Measurements from ENCODE around the gene ADD3.

The ADD3 gene, protein sequence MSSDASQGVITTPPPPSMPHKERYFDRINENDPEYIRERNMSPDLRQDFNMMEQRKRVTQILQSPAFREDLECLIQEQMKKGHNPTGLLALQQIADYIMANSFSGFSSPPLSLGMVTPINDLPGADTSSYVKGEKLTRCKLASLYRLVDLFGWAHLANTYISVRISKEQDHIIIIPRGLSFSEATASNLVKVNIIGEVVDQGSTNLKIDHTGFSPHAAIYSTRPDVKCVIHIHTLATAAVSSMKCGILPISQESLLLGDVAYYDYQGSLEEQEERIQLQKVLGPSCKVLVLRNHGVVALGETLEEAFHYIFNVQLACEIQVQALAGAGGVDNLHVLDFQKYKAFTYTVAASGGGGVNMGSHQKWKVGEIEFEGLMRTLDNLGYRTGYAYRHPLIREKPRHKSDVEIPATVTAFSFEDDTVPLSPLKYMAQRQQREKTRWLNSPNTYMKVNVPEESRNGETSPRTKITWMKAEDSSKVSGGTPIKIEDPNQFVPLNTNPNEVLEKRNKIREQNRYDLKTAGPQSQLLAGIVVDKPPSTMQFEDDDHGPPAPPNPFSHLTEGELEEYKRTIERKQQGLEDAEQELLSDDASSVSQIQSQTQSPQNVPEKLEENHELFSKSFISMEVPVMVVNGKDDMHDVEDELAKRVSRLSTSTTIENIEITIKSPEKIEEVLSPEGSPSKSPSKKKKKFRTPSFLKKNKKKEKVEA

GRCh38 chr10:110007701-110008517, at the start of gene ADD3:
ADD3 (plus strand) TSS chr10:110007984; CDS start chr10:110100654, 92,670 bp downstream.
- DNase-seq = peak; percentile 76

GRCh38 chr10:109958059-109958458, 49.7 kb upstream of the ADD3 start:
- DNase-seq = no peak

DNA sequence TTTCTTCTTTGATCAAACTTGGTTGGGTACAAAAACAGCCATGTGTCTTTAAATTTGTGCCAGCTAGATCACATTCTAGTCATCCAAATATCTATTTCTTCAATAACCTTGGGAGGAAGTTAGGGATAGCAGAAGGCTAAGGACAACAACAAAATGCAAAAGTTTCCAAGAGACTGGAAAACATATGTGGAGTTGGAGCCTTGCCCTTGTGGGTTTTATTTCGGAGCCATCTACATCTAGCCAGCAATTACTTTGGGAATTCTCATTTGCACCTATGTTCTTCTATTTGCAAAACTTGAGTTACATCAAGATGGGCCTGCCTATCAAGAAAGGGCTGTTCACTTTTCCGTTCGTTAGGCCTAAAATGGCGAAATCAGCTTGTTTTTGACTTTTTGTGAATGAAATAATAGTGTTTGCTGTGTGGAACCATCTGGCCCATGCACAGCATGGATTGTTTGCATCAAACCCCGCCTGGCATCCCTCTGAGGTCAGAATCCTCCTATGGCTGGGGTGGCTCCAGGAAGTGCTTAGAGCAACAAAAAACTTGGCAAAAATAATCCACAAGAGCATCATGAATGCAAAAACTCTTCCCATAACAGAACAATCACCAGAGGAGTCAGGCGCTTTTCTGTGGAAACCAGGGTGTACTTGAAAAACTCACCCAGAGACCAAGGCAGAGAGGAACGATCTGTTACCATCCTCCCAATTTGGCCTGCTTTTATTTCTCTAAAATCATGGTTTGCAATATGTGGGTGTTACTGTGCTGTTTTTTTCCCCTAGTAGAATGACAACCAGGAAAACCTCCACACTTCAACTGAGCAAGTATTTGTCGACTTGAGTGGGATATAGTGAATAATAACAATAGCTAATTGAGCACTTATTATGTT, 48.3 kb upstream of the ADD3 start:
- DNase-seq = no peak

DNA sequence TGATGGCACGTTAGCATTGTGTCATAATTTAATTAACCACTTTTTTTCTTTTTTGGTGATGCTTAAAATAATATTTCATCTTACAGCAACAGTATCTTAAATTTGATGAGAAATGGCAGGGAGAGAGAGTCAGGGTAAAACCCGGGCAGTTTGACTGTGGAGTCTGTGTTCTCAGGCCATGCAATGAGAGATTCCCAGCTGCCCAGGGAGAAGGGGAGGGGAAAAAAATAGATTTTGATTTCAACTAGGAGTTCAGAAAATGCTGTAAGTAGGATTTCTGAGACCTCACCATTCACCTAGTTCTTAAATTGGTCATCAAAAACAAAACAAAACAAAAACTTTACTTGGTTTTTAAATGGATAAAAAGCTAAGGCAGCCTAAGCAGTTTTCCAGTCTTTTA, 47.1 kb upstream of the ADD3 start:
- no peak for DNase-seq

DNA sequence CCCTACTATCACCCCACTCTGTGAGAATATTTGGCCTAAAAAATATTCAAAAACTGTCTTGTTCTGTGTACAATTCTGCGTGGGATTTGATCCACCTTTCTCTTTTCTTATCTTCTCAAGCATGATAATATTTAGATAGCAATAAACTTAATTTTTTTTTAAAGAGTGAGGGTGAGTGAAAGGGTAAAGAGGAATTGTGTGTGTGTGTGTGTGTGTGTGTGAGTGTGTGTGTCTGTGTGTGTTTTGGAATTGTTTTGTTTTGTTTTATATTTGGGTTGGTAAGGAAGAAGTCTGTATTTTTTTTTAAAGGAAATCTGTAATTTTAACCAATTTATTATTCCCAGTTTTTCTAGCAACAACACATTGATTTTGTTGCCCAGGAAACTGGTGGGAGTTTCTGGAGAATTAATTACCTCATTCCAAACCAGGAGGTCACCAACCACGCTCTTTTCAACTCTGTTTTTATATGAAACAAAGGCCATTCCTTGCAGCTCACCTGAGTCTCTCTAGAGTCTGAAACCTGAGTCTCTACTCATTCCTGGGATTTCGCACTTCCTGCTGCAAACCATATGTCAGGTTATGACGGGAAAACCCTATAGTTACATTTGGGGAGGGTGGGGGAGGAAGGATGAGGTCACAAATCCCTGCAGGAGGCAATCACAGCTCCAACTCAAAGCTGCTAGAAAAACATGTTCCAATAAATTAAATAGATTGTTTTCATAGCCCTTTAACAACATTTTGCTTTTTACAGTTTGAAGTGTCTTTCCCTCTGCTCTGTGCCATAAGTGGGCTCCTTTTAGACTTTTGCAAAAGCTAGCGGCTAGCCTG, 46.4 kb upstream of the ADD3 start:
- no peak for DNase-seq

GRCh38 chr10:109962247-109962646, 45.5 kb upstream of the ADD3 start:
- DNase-seq = no peak

GRCh38 chr10:109963439-109963838, 44.3 kb upstream of the ADD3 start:
- DNase-seq = no peak

DNA sequence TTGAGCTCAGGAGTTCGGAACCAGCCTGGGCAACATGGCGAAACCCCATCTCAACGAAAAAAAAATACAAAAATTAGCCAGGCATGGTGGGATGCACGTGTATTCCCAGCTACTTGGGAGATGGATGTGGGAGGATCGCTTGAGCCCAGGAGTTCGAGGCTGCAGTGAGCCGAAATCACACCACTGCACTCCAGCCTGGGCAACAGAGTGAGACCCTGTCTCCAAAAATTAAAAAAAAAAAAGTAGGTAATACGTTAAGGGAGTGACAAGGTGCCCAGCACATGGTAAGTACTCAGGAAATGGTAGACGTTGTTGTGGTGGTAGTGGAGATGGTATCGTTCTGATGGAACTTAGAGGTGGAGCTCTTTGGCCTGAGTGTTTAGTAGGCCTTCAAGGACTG, 43.5 kb upstream of the ADD3 start:
- DNase-seq = no peak

GRCh38 chr10:109966961-109967738, 40.6 kb upstream of the ADD3 start:
- DNase-seq = no peak

- no peak for DNase-seq
These were observed 40.1 kb upstream of the ADD3 start for GRCh38 chr10:109967739-109968088.

GRCh38 chr10:109968953-109969759, 38.6 kb upstream of the ADD3 start:
- DNase-seq = no peak

- DNase-seq = no peak
These were observed 37.9 kb upstream of the ADD3 start for GRCh38 chr10:109969760-109970346.

DNA sequence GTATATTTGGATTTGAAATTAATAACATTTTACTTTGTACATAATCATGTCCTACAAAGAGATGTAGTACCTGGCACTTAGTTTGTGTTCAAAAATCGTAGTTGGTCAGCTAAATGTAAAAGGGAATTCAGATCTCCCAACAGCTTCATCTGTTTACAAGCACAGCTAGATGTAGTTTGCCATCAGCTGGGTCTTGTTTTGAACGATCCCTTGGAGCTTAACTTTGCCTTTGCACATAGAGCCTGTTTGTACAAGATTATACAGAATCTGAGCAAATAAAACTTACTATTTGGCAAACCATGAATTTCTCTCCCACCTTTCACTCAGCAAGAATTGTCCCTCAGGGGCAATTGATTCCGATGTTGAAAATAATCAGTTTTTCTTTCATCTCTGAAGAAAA, 36.1 kb upstream of the ADD3 start:
- DNase-seq = no peak

DNA sequence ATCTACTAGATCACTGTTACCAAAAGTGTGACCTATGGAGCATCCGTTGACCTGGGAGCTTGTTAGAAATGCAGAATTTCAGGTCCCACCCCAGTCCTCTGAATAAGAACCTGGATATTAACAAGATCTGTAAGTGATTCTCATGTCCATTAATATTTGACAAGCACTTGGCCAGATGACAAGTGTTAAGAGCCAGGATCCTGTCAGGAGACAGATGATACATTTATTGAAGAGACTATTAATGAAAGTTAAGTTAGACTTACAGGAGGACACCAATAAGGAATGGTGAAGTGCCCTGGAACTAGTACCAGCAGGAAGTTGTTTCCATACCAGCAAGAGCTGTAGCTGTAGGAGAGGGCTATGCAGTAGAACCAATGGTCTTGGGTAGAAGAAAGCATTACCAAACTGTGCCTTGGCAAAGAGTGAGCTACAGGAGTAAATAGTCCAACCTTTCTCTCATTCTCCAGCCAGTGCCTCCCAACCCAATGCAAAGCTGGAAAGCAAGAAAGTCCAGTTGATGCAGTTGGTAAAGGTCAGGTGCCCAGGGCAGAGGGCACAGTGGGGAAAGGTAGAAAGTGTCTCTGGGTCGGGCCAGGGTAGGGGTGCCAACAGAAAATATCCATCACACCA, 35.3 kb upstream of the ADD3 start:
- no peak for DNase-seq

GRCh38 chr10:109973326-109973829, 34.4 kb upstream of the ADD3 start:
- DNase-seq = no peak

DNA sequence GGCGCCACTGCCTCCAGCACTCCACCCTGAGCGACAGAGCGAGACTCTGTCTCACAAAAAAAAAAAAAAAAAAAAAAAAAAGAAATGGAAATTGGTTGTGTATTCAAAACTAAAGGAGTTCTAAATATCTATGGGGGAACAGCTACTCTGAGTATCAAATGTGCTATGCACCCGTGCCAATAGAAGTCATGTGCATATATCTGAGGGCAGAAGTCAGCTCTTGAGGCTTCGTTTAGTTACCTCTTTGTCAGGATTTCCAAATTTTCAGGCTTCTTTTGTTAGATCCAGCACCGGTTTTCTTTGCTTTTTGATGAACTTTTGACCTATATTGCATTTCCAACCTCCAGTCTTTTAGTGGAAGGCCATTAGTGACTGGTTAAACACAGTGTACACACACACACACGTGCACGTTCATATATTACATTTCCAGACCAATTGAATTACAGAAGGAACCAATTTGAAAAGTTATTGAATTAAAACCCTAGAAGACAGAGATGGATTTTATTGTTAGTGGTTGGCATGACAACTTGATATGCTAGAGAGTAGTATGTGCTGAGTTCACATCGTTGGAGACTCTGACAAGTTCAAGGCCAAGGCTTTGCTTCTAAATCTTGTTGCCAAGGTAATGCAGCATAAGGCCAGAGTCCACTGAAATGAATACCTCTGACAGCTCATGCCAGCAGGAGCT, 33.1 kb upstream of the ADD3 start:
- DNase-seq = no peak

DNA sequence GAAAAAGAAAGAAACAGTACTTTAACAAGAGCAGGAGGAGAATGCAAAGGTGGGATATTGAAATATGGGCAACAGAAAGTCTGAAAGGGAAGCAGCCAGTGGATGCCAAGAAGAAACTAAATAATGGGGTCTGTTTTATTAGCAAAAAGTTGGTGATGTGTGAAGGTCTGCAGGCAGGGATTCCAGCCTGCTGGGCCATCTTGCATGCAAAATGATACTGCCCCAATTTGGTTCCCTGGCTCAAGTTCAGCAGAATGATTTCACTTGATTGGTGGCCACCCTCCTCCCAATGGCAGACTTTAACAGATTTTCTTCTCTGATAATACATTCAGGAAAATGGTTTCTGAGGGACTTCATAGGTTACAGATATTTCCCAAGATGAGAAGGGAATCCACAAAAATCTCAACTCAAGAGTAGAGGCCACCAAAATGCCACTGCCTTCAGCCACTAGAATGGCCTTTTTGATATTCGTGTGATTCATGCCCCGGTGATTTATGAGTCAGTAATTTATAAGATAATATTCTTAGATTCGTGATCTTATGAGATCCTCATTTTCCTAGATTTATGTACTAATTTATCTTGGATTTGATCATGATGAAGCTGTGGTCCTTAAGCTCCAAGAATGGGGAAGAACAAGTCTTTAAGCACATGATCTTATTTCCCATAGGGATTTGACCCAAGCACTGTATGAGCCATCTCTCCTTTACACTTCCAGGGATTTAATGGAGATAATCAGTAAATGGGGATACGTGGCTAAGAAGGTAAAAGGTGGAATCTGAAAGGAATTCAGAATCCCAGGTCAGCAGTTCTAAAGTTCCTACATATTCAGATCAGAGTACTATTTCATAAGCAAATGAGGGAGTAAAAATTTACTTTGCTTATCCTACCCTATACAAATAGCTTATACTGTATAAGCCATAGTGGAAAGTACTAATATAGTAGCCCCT, 32.3 kb upstream of the ADD3 start:
- DNase-seq = no peak
